DND-41 (cell line): Measurements from ENCODE around the gene RIPOR3.

ENCODE experiments used
- ATAC-seq: fragments of 200-7000 bp; cut with Tn5 transposase; 3 replicates; pipeline ENCODE4 v1.9.1; 2021; ENCODE audit warnings: low read depth; ENCODE audit not compliant: insufficient read depth
- DNase-seq: peaks from one replicate; pipeline ENCODE4 v3.0.0-alpha.2; 2020
- H2AFZ ChIP-seq: 2 replicates; pipeline ENCODE4 v1.6.0; 2012; ENCODE audit warnings: low read depth, low read length
- H3K27ac ChIP-seq: 2 replicates; pipeline ENCODE4 v1.5.1; 2012; ENCODE audit warnings: low read length, inconsistent platforms
- H3K27me3 ChIP-seq: fragments of 200-600 bp; sonication (generic); 2 replicates; pipeline ENCODE4 v1.6.0; 2012; ENCODE audit warnings: low read length, mild to moderate bottlenecking, inconsistent platforms; ENCODE audit not compliant: insufficient read depth, poor library complexity
- H3K36me3 ChIP-seq: 2 replicates; pipeline ENCODE4 v1.5.1; 2012; ENCODE audit warnings: low read length, inconsistent platforms; ENCODE audit not compliant: insufficient read depth
- H3K4me1 ChIP-seq: 2 replicates; pipeline ENCODE4 v1.5.1; 2012; ENCODE audit warnings: mild to moderate bottlenecking, low read length; ENCODE audit not compliant: insufficient read depth
- H3K4me2 ChIP-seq: 2 replicates; pipeline ENCODE4 v1.6.0; 2012; ENCODE audit warnings: mild to moderate bottlenecking, moderate library complexity, low read length, inconsistent platforms; ENCODE audit not compliant: insufficient read depth
- H3K4me3 ChIP-seq, 2 experiments: fragments of 200-600 bp in 1 of 2; shearing (Covaris generic) in 1 of 2; 2 replicates each; pipeline ENCODE4 v1.5.1; 2012 to 2016; ENCODE audit warnings: inconsistent platforms in 2 of 2, low read length in 2 of 2, mild to moderate bottlenecking in 2 of 2, low read depth in 1 of 2, moderate library complexity in 1 of 2
- H3K79me2 ChIP-seq: 2 replicates; pipeline ENCODE4 v1.6.0; 2012; ENCODE audit warnings: low read length, inconsistent platforms; ENCODE audit not compliant: insufficient read depth
- H3K9ac ChIP-seq: 2 replicates; pipeline ENCODE4 v1.6.0; 2012; ENCODE audit warnings: low read depth, mild to moderate bottlenecking, inconsistent platforms, low read length, moderate library complexity
- H3K9me3 ChIP-seq: 2 replicates; pipeline ENCODE4 v1.5.1; 2012; ENCODE audit warnings: low read length, moderate library complexity, mild to moderate bottlenecking, inconsistent platforms; ENCODE audit not compliant: insufficient read depth, severe bottlenecking
- H4K20me1 ChIP-seq: 2 replicates; pipeline ENCODE4 v1.6.0; 2012; ENCODE audit warnings: low read length; ENCODE audit not compliant: insufficient read depth
- EZH2 ChIP-seq: IDR thresholded peaks from 3 replicates; pipeline ENCODE4 v1.6.1; 2012; ENCODE audit warnings: borderline replicate concordance, low read depth, mild to moderate bottlenecking, moderate library complexity, low read length, inconsistent platforms; ENCODE audit not compliant: severe bottlenecking
- TF ChIP-seq, protein P1 (sequence below): IDR thresholded peaks from 2 replicates; pipeline ENCODE4 v1.5.1; 2012; ENCODE audit warnings: borderline replicate concordance, low read length, moderate library complexity, mild to moderate bottlenecking; ENCODE audit not compliant: poor library complexity, severe bottlenecking; ENCODE audit errors: extremely low read depth

Gene RIPOR3

DNA sequence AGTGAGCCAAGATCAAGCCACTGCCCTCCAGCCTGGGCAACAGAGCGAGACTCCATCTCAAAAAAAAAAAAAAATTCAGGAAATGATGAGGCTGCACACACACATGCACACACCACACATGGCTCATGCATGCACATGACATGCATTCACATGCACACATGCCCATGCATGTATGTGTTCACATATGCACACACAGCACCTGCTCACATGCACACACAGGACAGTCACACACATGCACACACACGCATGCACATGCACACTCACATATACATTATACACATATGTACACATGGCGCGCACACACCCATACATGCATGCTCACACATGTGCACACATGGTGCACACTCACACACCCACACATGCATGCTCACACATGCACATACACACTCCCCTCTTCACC lies 22.5 kb downstream of the RIPOR3 start:
- Histone ChIP-seq H3K9me3 (no peaks in the 10 kb centered on the region), H3K4me3 (no peak overlapping the region), H4K20me1 (peaks cover 6% of the 10 kb centered on the region), H3K27ac (no peak overlapping the region), H2AFZ (no peak overlapping the region), H3K27me3 (peaks cover 3% of the 10 kb centered on the region), H3K9ac (no peak overlapping the region), H3K79me2 (no peaks in the 10 kb centered on the region), H3K4me2 (no peak overlapping the region), H3K36me3 (no peaks in the 10 kb centered on the region), H3K4me1 (no peaks in the 10 kb centered on the region)
- DNase-seq (no peak), ATAC-seq (no peak)
- TF ChIP-seq, protein P1, sequence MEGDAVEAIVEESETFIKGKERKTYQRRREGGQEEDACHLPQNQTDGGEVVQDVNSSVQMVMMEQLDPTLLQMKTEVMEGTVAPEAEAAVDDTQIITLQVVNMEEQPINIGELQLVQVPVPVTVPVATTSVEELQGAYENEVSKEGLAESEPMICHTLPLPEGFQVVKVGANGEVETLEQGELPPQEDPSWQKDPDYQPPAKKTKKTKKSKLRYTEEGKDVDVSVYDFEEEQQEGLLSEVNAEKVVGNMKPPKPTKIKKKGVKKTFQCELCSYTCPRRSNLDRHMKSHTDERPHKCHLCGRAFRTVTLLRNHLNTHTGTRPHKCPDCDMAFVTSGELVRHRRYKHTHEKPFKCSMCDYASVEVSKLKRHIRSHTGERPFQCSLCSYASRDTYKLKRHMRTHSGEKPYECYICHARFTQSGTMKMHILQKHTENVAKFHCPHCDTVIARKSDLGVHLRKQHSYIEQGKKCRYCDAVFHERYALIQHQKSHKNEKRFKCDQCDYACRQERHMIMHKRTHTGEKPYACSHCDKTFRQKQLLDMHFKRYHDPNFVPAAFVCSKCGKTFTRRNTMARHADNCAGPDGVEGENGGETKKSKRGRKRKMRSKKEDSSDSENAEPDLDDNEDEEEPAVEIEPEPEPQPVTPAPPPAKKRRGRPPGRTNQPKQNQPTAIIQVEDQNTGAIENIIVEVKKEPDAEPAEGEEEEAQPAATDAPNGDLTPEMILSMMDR = no peak
- TF ChIP-seq EZH2 = no peak

DNA sequence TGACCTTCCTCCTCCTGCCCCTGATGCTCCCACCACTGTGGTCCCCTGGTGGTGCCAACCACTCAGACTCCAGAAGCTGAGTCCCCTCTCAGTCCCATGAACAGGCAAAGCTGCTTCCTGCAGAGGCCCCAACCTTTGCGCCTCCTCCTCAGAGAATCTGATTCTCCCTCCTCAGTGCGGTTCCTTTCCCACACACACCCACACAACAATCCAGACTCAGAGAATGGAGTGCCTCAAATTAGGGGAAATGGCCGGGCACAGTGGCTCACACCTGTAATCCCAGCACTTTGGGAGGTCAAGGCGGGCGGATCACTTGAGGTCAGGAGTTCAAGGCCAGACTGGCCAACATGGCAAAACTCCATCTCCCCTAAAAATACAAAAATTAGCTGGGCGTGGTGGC lies 23.0 kb downstream of the RIPOR3 start:
- ATAC-seq = no peak
- Histone ChIP-seq H3K4me3 (no peak overlapping the region), H3K27ac (no peak overlapping the region), H3K9ac (no peak overlapping the region), H3K9me3 (no peaks in the 10 kb centered on the region), H2AFZ (no peak overlapping the region), H3K36me3 (no peaks in the 10 kb centered on the region), H3K4me2 (no peak overlapping the region), H3K27me3 (peaks cover 3% of the 10 kb centered on the region), H4K20me1 (peaks cover 6% of the 10 kb centered on the region), H3K79me2 (no peaks in the 10 kb centered on the region), H3K4me1 (no peaks in the 10 kb centered on the region)
- TF ChIP-seq, protein P1 = no peak
- no peak for TF ChIP-seq EZH2
- DNase-seq = no peak

DNA sequence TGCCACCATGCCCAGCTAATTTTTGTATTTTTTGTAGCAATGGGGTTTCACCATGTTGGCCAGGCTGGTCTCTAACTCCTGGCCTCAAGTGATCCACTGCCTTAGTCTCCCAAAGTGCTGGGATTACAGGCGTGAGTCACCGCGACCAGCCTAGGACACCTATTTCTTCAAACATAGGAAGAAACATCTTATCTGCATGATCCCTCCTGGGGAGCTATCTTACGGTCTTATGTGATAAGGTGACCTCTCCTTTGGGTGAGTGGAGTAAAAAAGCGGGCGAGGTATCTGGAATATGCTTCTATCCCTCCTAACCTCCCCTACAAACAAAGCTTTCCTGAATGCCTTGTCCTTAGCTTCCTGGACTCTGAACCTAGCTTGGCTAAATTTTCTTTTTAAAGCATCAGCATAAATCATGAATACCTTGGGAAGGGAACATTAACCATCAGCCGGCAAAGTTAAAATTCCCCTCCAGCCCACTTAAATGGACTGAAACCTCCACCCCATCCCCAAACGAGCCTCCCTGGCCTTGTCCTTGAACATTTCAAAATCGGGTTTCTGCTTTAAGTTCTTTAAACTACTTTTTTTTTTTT lies 24.5 kb downstream of the RIPOR3 start:
- DNase-seq (no peak), ATAC-seq (no peak)
- H3K9ac ChIP-seq = no peak overlapping the region
- no peak overlapping the region for H2AFZ ChIP-seq
- no peak overlapping the region for H3K27ac ChIP-seq
- H3K9me3 ChIP-seq = no peaks in the 10 kb centered on the region
- peaks cover 10% of the 10 kb centered on the region for H3K27me3 ChIP-seq
- H3K4me1 ChIP-seq = no peaks in the 10 kb centered on the region
- no peaks in the 10 kb centered on the region for H3K79me2 ChIP-seq
- no peaks in the 10 kb centered on the region for H3K36me3 ChIP-seq
- peaks cover 3% of the 10 kb centered on the region for H4K20me1 ChIP-seq
- H3K4me3 ChIP-seq = no peak overlapping the region
- TF ChIP-seq, protein P1 = no peak
- TF ChIP-seq EZH2 = no peak
- no peak overlapping the region for H3K4me2 ChIP-seq
